Panc1 (cell line): ENCODE measurements around the gene LDLRAD4.

ENCODE experiments used
- CTCF ChIP-seq: fragments of 450-650 bp; IDR thresholded peaks from 2 replicates; pipeline ENCODE4 v1.5.1; 2017; ENCODE audit warnings: mild to moderate bottlenecking
- SIN3A ChIP-seq: IDR thresholded peaks from 2 replicates; pipeline ENCODE4 v1.6.1; 2012; ENCODE audit warnings: low read depth, mild to moderate bottlenecking, low read length, moderate library complexity, borderline replicate concordance; ENCODE audit not compliant: insufficient read depth

- TF ChIP-seq SIN3A: no peak
- no peak for TF ChIP-seq CTCF
Observed at GRCh38 chr18:13438507-13439056, 220.0 kb downstream of the LDLRAD4 start.
